ENCODE results near the gene UPK2. TPM values are rescaled to one million over a fixed set of nuclear protein-coding genes. Genes with fewer than 3 reads are reported as not detected.
A peak's percentile ranks its signal among the peaks of the same experiment; 100 is the strongest.

The UPK2 gene
- total RNA-seq, 1 experiment from 2014 or later = 3.5 TPM

DNA sequence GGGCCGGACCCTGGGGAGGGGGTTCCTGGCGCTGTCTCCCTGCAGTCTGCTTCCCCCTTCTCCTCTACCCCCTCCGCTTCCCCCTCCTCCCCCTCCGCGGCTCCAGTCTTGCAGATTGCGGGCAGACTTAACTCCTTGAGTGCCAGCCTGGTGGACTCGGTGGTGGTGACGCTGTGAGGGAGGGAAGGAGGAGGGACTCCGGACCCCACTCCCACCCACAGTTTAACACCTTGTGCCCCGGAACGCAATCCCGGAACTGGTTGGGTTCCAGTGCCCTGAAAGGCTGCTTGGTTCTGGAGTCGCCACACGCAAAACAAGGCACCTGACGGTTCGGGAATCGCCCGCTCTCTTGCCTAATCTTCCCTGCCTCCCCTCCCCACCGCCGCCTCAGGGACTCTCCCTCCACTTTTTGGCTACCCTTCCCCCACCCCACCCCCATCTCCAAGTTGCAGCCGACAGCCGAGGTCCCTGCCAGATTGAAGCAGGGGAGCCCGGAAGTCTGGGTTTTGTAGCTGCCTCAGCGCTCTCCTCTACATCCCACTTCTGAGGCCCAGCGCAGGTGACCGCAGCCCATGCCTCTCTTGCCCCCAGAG is 26.5 kb upstream of the UPK2 start:
- BruUV-seq (replicated peaks) = no TSS peak
- intact Hi-C loops (cut with micrococcal nuclease; ENCODE audit: unreplicated experiment) = loop anchor here (2.0 kb wide), 1 partner anchor 27 kb away; the partner anchor contains the start of gene UPK2
- Mint-ChIP-seq H3K4me1 (ENCODE audit: low read depth, unreplicated experiment) (peaks cover 45% of the 10 kb centered on the region), H3K4me3 (ENCODE audit: low read depth, unreplicated experiment) (peak overlapping the region; percentile 83), H3K36me3 (ENCODE audit: insufficient read depth, unreplicated experiment) (peaks cover 55% of the 10 kb centered on the region), H3K9me3 (ENCODE audit: low read depth, unreplicated experiment) (no peaks in the 10 kb centered on the region), H3K27me3 (ENCODE audit: unreplicated experiment) (no peaks in the 10 kb centered on the region), H3K27ac (ENCODE audit: unreplicated experiment) (peak overlapping the region; percentile 58)
- TF ChIP-seq CTCF (IDR thresholded peaks at IDR 0.05; ENCODE audit: unreplicated experiment) = no peak
- peak; percentile 81 for DNase-seq
- CTCF ChIA-PET = interaction anchor here (0.6 to 2.0 kb wide), 5 partner anchors 17 to 295 kb away, joined by 3 to 9 read pairs (median 3); partner anchors contain the start of gene HMBS

GRCh38 chr11:118930094-118930712 is 25.9 kb upstream of the UPK2 start:
- TF ChIP-seq CTCF (IDR thresholded peaks at IDR 0.05; ENCODE audit: unreplicated experiment) = peak; percentile 90
- intact Hi-C loops (cut with micrococcal nuclease; ENCODE audit: unreplicated experiment) = no loop called here
- H3K27me3 Mint-ChIP-seq (ENCODE audit: unreplicated experiment) = no peaks in the 10 kb centered on the region
- CTCF ChIA-PET = interaction anchor here (0.6 to 2.0 kb wide), 4 partner anchors 18 to 240 kb away, joined by 3 to 9 read pairs (median 4); partner anchors contain the start of gene HMBS
- peak; percentile 89 for DNase-seq
- H3K4me3 Mint-ChIP-seq (ENCODE audit: low read depth, unreplicated experiment) = peak overlapping the region; percentile 83
- H3K27ac Mint-ChIP-seq (ENCODE audit: unreplicated experiment) = peak overlapping the region; percentile 58
- BruUV-seq (replicated peaks) = TSS peak; percentile 19
- peaks cover 45% of the 10 kb centered on the region for H3K4me1 Mint-ChIP-seq (ENCODE audit: low read depth, unreplicated experiment)
- H3K36me3 Mint-ChIP-seq (ENCODE audit: insufficient read depth, unreplicated experiment) = peaks cover 49% of the 10 kb centered on the region
- no peaks in the 10 kb centered on the region for H3K9me3 Mint-ChIP-seq (ENCODE audit: low read depth, unreplicated experiment)

DNA sequence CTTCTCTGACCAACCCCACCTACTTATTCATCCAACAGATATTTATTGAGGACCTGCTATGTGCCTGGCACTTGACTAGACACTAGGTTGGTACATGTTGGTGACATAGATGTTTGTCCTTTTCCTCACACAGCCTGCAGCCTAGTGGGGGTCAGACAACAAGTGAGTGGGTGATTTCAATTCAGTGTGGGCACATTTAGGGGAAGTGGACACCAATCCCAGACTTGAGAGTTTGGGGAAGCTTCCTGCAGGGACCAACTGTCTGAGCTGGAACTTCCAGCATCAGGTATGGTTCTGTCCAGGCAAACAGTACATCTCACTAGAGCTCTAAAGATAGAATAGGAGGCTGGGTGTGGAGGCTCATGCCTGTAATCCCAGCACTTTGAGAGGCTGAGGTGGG is 24.5 kb upstream of the UPK2 start:
- TF ChIP-seq CTCF (IDR thresholded peaks at IDR 0.05; ENCODE audit: unreplicated experiment) = no peak
- Mint-ChIP-seq H3K27ac (ENCODE audit: unreplicated experiment) (no peak overlapping the region), H3K27me3 (ENCODE audit: unreplicated experiment) (no peaks in the 10 kb centered on the region), H3K9me3 (ENCODE audit: low read depth, unreplicated experiment) (no peaks in the 10 kb centered on the region), H3K4me1 (ENCODE audit: low read depth, unreplicated experiment) (peaks cover 38% of the 10 kb centered on the region), H3K4me3 (ENCODE audit: low read depth, unreplicated experiment) (no peak overlapping the region), H3K36me3 (ENCODE audit: insufficient read depth, unreplicated experiment) (peaks cover 36% of the 10 kb centered on the region)
- no peak for DNase-seq
- intact Hi-C loops (cut with micrococcal nuclease; ENCODE audit: unreplicated experiment) = no loop called here
- CTCF ChIA-PET = interaction anchor here (0.7 to 0.8 kb wide), 2 partner anchors 141 to 242 kb away, joined by 4 to 8 read pairs; partner anchors contain the start of gene DDX6
- no TSS peak for BruUV-seq (replicated peaks)

GRCh38 chr11:118933486-118933885 is 22.6 kb upstream of the UPK2 start:
- peaks cover 35% of the 10 kb centered on the region for H3K4me1 Mint-ChIP-seq (ENCODE audit: low read depth, unreplicated experiment)
- no peak overlapping the region for H3K27ac Mint-ChIP-seq (ENCODE audit: unreplicated experiment)
- intact Hi-C loops (cut with micrococcal nuclease; ENCODE audit: unreplicated experiment) = no loop called here

More at GRCh38 chr11:118933486-118933885, 22.6 kb upstream of the UPK2 start:
- no peak for DNase-seq
- H3K36me3 Mint-ChIP-seq (ENCODE audit: insufficient read depth, unreplicated experiment) = peaks cover 33% of the 10 kb centered on the region
- no peaks in the 10 kb centered on the region for H3K27me3 Mint-ChIP-seq (ENCODE audit: unreplicated experiment)
- TF ChIP-seq CTCF (IDR thresholded peaks at IDR 0.05; ENCODE audit: unreplicated experiment) = no peak
- H3K4me3 Mint-ChIP-seq (ENCODE audit: low read depth, unreplicated experiment) = no peak overlapping the region
- no peaks in the 10 kb centered on the region for H3K9me3 Mint-ChIP-seq (ENCODE audit: low read depth, unreplicated experiment)
- CTCF ChIA-PET = interaction anchor here (1.2 kb wide), 1 partner anchor 244 kb away, joined by 4 read pairs; no protein-coding TSS in a partner anchor
- BruUV-seq (replicated peaks) = no TSS peak
